LNCAP (cell line): ENCODE results near the gene CDC45.

Experiments used
- TF ChIP-seq, protein P1 (sequence below): fragments of 450-650 bp; IDR thresholded peaks from 2 replicates; pipeline ENCODE4 v1.5.1; 2017; ENCODE audit warnings: mild to moderate bottlenecking

CDC45 gene

DNA sequence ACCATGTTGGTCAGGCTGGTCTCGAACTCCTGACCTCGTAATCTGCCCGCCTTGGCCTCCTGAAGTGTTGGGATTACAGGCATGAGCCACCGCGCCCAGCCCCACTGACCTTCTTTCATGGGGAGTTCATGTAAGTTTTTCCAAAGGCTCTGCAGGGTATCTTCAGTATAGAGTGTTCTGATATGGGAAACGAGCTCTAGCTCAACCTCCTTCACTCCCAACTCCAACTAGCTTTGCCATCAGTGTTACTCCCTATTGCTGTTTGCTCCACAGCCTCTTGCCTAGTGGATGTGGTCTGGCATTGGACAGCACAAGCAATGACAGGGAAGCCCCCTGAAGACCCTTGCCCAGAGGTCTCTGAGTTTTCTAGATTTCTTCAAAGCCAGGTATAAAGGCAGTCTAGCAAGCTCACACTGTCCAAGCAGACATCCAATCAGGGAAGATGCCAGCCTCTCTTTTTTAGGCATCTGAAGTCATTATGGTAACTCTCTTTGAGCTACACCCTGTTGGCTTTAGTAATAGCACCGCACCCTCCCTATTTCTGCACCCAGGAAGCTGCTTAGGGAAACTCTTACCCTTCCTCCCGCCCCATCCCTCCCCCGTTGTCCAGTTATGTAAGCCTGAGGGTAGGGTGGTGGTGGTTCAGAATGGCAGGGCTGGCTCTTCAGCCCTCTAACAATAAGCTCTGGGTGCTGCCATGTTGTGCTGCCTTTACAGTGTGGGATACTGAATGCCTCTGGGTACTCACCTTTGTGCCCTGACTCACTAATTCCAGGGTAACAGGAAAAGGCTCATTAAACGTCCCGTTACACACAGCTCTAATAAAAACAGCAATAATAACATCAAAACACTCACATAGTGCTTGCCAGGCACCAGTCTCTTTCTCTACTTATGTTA is 85.9 kb downstream of the CDC45 start:
- TF ChIP-seq, protein P1, sequence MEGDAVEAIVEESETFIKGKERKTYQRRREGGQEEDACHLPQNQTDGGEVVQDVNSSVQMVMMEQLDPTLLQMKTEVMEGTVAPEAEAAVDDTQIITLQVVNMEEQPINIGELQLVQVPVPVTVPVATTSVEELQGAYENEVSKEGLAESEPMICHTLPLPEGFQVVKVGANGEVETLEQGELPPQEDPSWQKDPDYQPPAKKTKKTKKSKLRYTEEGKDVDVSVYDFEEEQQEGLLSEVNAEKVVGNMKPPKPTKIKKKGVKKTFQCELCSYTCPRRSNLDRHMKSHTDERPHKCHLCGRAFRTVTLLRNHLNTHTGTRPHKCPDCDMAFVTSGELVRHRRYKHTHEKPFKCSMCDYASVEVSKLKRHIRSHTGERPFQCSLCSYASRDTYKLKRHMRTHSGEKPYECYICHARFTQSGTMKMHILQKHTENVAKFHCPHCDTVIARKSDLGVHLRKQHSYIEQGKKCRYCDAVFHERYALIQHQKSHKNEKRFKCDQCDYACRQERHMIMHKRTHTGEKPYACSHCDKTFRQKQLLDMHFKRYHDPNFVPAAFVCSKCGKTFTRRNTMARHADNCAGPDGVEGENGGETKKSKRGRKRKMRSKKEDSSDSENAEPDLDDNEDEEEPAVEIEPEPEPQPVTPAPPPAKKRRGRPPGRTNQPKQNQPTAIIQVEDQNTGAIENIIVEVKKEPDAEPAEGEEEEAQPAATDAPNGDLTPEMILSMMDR = no peak

- TF ChIP-seq, protein P1 = no peak
Measured at GRCh38 chr22:19566279-19567156, 86.8 kb downstream of the CDC45 start.

- TF ChIP-seq, protein P1 = no peak
Measured at GRCh38 chr22:19567157-19568009, 87.7 kb downstream of the CDC45 start.

DNA sequence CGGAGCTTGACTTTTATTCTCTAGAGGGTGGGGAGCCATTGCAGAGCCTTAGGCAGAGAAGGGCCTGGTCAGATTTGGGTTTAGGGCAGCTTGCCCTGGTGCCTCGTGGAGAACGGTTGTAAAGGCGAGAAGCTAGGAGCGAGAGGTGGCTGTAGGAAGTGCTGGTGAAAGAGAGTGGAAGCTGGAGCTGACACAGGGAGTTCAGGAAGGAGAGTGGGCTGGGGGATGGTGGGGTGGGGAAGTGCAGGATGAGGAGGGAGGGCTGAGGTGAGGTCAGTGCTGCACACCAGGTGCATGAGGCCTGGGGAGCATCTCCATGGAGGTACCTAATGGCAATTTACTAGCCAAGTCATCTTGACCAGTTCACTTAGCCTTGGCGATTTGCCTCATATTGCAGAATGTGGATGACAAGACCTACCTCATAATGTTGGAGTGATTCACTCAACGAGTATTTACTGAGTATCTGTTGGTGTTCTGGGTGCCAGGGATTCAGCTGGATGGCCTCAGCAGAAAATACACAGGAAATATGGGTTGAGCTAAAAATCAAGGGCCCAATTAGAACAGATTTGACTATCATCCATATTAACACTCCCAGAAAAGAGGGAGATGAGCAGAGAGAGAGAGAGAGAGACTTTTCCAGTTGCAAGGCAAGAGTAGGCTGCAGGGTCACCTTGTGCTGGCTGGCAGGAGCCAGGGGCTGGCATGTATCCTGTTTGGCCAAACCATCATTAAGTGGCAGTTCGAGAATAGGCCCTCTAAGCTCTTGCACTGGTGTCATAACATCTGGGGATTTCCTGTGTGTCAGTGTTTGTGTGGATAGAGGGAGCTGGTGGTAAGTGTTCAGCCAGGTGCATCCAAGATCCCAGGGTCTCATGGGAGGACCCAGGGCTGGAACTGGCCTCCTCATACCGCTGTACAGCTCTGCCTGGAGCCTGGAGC is 88.9 kb downstream of the CDC45 start:
- TF ChIP-seq, protein P1 = no peak

- TF ChIP-seq, protein P1 = no peak
Measured at GRCh38 chr22:19569276-19569640, 89.5 kb downstream of the CDC45 start.

- TF ChIP-seq, protein P1 = no peak
Measured at GRCh38 chr22:19569976-19570375, 90.3 kb downstream of the CDC45 start.
